ENCODE data around the gene NCOA7.

Gene NCOA7

DNA sequence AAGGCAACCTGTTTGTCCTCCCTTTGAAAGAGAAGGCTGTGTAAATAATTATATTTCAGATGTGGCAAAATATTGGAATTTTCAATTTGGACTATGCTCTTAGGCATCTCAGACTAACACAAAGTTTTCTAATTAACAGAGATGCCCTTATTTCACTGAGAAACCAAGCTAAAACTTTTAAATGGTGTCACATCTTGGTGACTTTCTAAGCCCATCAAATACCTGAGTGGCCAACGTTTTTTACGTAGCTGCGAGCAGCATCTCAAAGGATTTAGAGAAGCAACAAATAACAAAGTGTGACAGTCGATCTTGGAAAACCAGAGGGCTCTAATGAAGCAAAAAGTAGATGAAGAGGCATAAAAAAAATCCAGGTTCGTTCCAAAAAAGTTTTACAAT, 44.7 kb upstream of the NCOA7 start:
- H3K9ac ChIP-seq (ENCODE audit: insufficient read length, low read depth), result no peak overlapping the region
- H3K36me3 ChIP-seq (ENCODE audit: insufficient read depth, insufficient read length, low read length), result no peaks in the 10 kb centered on the region
- no peak for DNase-seq (ENCODE audit: low read depth, low spot score)
- no peak for TF ChIP-seq ZNF274 (IDR thresholded peaks at IDR 0.05; ENCODE audit: low read depth, low read length)
- TF ChIP-seq YY1 (IDR thresholded peaks at IDR 0.05; ENCODE audit: insufficient read depth, insufficient read length), result no peak
- TF ChIP-seq SUZ12 (IDR thresholded peaks at IDR 0.05; ENCODE audit: extremely low read depth, insufficient read depth, insufficient read length), result no peak
- H3K27me3 ChIP-seq (ENCODE audit: insufficient read depth, insufficient read length), result peaks cover 35% of the 10 kb centered on the region
- H3K9me3 ChIP-seq (ENCODE audit: insufficient read depth, low read length), result no peaks in the 10 kb centered on the region
- H3K4me1 ChIP-seq (ENCODE audit: insufficient read depth, insufficient read length), result no peaks in the 10 kb centered on the region
- H3K4me3 ChIP-seq (ENCODE audit: insufficient read length, low read depth), result no peak overlapping the region

DNA sequence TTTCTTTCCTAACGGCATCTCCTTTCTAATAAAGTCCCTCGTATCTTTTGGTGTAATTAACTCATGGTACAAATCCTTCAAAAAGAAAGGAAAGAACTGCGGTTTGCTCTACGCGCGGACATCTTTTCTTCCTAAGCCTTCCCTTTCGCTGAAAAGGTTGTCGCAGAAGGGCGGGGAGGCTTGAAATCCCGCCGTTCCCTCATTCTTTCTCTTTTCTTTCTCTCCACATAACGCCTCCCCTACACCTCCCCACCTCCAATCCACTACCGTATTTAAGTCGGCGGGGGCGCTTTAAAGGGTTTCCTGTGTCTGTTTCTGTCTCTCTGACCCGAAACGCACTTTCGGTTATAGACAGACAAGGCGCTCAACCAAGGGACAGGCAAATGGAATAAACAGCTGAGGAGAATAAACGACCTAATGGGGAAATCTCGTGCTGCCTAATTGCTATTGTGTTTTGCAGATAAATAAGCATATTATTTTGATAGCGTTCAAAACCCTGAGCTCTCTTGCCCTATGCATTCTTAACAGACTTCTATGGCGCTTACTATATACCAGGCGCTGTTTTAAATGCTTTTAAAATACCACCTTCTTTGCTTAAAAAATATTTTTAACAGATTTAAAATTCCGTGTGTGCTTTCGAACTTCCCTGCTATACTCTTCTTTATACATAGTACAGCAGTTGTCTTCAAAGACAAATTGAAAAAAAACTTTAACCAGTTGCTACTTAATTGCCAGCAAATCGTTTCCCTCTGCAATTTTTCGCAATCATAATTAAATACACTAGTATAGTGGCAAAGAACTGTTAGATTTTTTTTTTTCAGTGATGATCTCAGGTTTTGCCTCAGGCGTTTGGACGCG, 43.8 kb upstream of the NCOA7 start:
- Histone ChIP-seq H3K4me3 (ENCODE audit: insufficient read length, low read depth) (peak overlapping the region; percentile 46), H3K36me3 (ENCODE audit: insufficient read depth, insufficient read length, low read length) (no peaks in the 10 kb centered on the region), H3K9ac (ENCODE audit: insufficient read length, low read depth) (peak overlapping the region; percentile 27), H3K4me1 (ENCODE audit: insufficient read depth, insufficient read length) (no peaks in the 10 kb centered on the region), H3K9me3 (ENCODE audit: insufficient read depth, low read length) (no peaks in the 10 kb centered on the region), H3K27me3 (ENCODE audit: insufficient read depth, insufficient read length) (peaks cover 39% of the 10 kb centered on the region)
- no peak for TF ChIP-seq ZNF274 (IDR thresholded peaks at IDR 0.05; ENCODE audit: low read depth, low read length)
- no peak for TF ChIP-seq YY1 (IDR thresholded peaks at IDR 0.05; ENCODE audit: insufficient read depth, insufficient read length)
- TF ChIP-seq SUZ12 (IDR thresholded peaks at IDR 0.05; ENCODE audit: extremely low read depth, insufficient read depth, insufficient read length), result no peak
- peak; percentile 71 for DNase-seq (ENCODE audit: low read depth, low spot score)

DNA sequence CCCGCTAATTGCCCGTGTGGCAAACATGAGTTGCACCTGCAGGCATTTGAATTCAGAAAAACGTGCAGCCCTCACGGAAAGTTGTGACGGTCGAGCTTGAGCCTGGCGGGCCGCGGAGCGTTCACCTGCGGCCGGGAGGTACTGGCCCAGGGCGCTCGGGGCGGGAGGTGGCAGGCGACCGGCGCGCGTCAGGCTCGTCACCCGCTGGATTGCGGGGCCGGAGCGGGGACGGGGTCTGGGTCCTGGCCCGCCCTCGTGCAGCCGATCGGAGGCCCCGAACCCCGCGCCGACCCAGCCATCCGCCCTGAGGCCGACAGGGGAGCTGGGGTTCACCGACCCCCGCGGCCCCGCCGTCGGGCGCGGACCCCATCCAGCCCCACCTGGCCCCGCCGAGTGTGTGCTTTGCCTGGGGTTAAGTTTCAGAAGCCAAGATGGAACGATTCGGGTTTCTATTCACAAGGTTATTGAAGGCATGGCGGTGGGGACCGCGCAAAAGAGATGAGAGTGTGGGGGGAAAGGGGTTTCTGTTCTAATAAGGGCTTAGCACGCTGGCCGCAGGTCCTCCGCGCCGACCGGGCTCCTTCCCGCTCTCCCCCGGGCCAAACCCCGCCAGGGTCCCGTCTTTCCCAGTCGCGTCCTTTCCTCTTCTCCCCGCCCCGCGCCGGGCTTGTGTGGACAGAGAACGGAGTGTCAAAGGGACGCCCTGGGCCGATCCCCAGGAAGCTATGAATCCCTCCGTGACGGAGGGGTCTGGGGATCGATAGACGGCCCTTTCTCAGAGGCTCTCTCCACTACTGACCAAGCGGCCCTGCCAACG, 43.0 kb upstream of the NCOA7 start:
- Histone ChIP-seq H3K4me3 (ENCODE audit: insufficient read length, low read depth) (peak overlapping the region; percentile 46), H3K9ac (ENCODE audit: insufficient read length, low read depth) (peak overlapping the region; percentile 76), H3K9me3 (ENCODE audit: insufficient read depth, low read length) (no peaks in the 10 kb centered on the region), H3K36me3 (ENCODE audit: insufficient read depth, insufficient read length, low read length) (no peaks in the 10 kb centered on the region), H3K27me3 (ENCODE audit: insufficient read depth, insufficient read length) (peaks cover 39% of the 10 kb centered on the region), H3K4me1 (ENCODE audit: insufficient read depth, insufficient read length) (no peaks in the 10 kb centered on the region)
- TF ChIP-seq ZNF274 (IDR thresholded peaks at IDR 0.05; ENCODE audit: low read depth, low read length), result no peak
- no peak for TF ChIP-seq YY1 (IDR thresholded peaks at IDR 0.05; ENCODE audit: insufficient read depth, insufficient read length)
- no peak for TF ChIP-seq SUZ12 (IDR thresholded peaks at IDR 0.05; ENCODE audit: extremely low read depth, insufficient read depth, insufficient read length)
- no peak for DNase-seq (ENCODE audit: low read depth, low spot score)

DNA sequence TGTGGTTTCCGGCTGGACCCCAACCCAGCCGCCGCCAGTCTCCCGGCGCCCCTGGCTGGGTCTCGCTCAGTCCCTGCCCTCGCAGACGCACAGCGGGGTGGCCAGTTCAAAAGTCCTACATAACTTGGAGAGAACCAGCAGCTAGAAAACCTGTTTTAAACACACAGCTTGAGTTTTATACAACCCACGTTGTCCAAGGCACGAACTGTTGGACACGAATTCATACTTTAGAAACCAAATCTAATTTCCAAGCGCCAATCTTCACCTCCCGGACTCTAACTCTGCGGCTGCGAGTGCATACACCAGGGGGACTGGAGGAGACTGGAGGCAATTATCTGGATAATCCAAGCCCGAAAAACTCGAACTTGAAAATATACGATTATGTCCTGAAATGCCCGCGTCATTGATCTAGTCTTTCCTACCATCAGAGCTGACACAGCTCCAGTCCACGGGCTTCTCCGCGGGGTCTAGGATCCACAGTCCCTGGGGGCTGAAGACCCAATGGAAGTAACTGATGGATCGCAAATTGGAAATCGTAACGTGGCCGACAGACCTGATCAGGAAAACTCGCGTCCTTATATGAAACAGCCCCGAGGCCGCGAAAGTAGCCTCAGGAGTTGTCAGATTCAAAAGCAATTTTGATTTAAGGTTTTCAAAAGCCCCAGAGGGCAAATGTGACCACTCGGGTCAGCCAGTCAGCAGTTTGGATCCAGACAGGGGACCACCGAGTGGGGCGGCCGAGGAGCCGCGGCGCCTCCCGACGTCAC, 42.2 kb upstream of the NCOA7 start:
- H3K4me3 ChIP-seq (ENCODE audit: insufficient read length, low read depth), result peak overlapping the region; percentile 46
- H3K4me1 ChIP-seq (ENCODE audit: insufficient read depth, insufficient read length), result no peaks in the 10 kb centered on the region
- TF ChIP-seq ZNF274 (IDR thresholded peaks at IDR 0.05; ENCODE audit: low read depth, low read length), result no peak
- H3K27me3 ChIP-seq (ENCODE audit: insufficient read depth, insufficient read length), result peaks cover 39% of the 10 kb centered on the region
- H3K9me3 ChIP-seq (ENCODE audit: insufficient read depth, low read length), result no peaks in the 10 kb centered on the region
- peak overlapping the region; percentile 76 for H3K9ac ChIP-seq (ENCODE audit: insufficient read length, low read depth)
- H3K36me3 ChIP-seq (ENCODE audit: insufficient read depth, insufficient read length, low read length), result no peaks in the 10 kb centered on the region
- no peak for DNase-seq (ENCODE audit: low read depth, low spot score)

DNA sequence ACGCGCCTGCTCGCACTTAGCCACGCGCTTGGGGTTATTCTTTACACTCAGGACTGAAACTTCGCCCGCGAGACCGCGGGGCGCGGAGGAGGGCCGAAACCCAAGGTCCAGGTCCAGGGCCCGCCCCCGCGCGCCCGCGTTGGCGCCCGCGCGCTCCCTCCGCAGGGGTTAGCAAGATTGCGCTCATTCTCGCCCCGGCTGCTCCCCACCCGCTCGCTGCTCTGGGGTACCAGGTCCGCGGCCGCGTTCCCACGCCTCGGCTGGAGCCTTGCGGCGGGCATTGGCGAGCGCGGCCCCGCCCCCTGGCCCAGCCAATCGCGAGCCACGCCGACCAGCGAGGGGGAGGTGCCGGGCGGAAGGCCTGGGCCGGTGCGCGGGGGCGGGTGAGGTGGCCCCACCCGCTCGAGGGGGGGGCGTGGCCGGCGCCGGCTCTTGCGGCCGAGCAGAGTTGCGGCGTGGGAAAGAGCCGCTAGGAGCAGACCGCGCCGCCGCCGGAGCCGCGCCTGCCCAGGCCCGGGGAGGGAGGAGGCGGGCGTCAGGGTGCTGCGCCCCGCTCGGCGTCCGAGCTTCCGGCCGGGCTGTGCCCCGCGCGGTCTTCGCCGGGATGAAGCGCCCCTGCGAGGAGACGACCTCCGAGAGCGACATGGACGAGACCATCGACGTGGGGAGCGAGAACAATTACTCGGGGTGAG, 41.4 kb upstream of the NCOA7 start, which contains the start of gene HEY2:
TSS of gene HEY2 (plus strand) at position 460 of the 692 bp plus-strand sequence. CDS start at position 605, 145 bp downstream.
- H3K9me3 ChIP-seq (ENCODE audit: insufficient read depth, low read length), result no peaks in the 10 kb centered on the region
- H3K4me3 ChIP-seq (ENCODE audit: insufficient read length, low read depth), result peak within 1 kb of the TSS; percentile 63
- TF ChIP-seq SUZ12 (IDR thresholded peaks at IDR 0.05; ENCODE audit: extremely low read depth, insufficient read depth, insufficient read length) (no peak), YY1 (IDR thresholded peaks at IDR 0.05; ENCODE audit: insufficient read depth, insufficient read length) (no peak), ZNF274 (IDR thresholded peaks at IDR 0.05; ENCODE audit: low read depth, low read length) (no peak)
- no peaks in the 10 kb centered on the region for H3K4me1 ChIP-seq (ENCODE audit: insufficient read depth, insufficient read length)
- peaks cover 39% of the 10 kb centered on the region for H3K27me3 ChIP-seq (ENCODE audit: insufficient read depth, insufficient read length)
- no peaks in the 10 kb centered on the region for H3K36me3 ChIP-seq (ENCODE audit: insufficient read depth, insufficient read length, low read length)
- peak; percentile 76 for DNase-seq (ENCODE audit: low read depth, low spot score)
- H3K9ac ChIP-seq (ENCODE audit: insufficient read length, low read depth), result peak within 1 kb of the TSS; percentile 76

DNA sequence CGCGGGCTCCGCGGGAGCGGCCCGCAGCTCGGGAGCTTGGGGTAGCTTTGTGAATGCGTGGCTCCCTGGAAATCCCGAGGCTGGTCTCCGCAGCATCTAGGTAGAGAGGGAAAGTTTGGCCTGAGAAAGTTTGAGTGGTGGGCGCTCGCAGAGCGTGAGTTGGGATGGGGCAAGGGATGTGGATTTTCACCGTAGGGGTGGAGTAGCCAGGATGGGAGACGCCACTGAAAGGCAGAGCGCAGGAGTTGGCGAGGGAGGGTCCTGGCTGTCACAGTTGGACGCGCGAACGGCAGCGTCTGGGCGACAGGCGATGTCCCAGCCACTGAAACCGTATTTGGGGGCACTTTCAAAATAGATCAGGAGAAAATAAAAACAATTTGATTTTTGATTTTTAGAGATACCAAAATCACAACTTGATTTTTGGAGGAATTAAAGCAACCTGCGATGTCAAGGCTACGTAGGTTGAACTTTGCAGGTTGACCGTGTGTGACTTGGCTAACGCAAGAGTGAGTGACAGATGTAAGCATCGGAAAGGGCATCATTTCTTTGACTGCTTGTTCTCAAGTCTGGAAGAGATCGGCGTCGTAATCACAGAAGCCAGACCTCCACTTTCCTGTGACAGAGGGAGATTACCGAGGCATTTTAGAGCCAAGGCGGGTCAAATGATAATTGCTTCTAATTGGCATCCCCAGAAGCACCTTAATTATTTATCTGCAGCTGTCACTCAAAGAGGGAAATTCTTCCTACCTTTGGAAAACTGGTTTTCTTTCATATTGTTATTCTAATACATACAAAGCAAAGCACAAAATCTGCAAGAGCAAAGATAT, 40.7 kb upstream of the NCOA7 start:
- Histone ChIP-seq H3K36me3 (ENCODE audit: insufficient read depth, insufficient read length, low read length) (peaks cover 2% of the 10 kb centered on the region), H3K9me3 (ENCODE audit: insufficient read depth, low read length) (no peaks in the 10 kb centered on the region), H3K4me3 (ENCODE audit: insufficient read length, low read depth) (peak overlapping the region; percentile 63), H3K4me1 (ENCODE audit: insufficient read depth, insufficient read length) (no peaks in the 10 kb centered on the region), H3K27me3 (ENCODE audit: insufficient read depth, insufficient read length) (peaks cover 39% of the 10 kb centered on the region), H3K9ac (ENCODE audit: insufficient read length, low read depth) (peak overlapping the region; percentile 75)
- DNase-seq (ENCODE audit: low read depth, low spot score), result no peak
- TF ChIP-seq SUZ12 (IDR thresholded peaks at IDR 0.05; ENCODE audit: extremely low read depth, insufficient read depth, insufficient read length) (no peak), ZNF274 (IDR thresholded peaks at IDR 0.05; ENCODE audit: low read depth, low read length) (no peak), YY1 (IDR thresholded peaks at IDR 0.05; ENCODE audit: insufficient read depth, insufficient read length) (no peak)
